ENCODE results near the gene PRMT9.
A peak's percentile ranks its signal among the peaks of the same experiment; 100 is the strongest.

PRMT9 gene

GRCh38 chr4:147617841-147618691 lies 65.9 kb downstream of the PRMT9 start:
- peak; percentile 17 for DNase-seq

GRCh38 chr4:147617173-147617840 lies 66.7 kb downstream of the PRMT9 start, which contains the start of gene TMEM184C:
TMEM184C (plus strand) TSS chr4:147617397; CDS start chr4:147617957, 560 bp downstream.
- DNase-seq: peak; percentile 98

GRCh38 chr4:147616849-147617172 lies 67.2 kb downstream of the PRMT9 start:
- no peak for DNase-seq

- no peak for DNase-seq
Measured at GRCh38 chr4:147610686-147611085, 73.3 kb downstream of the PRMT9 start.

- DNase-seq: no peak
Measured at GRCh38 chr4:147607471-147607870, 76.5 kb downstream of the PRMT9 start.

GRCh38 chr4:147605499-147605898 lies 78.5 kb downstream of the PRMT9 start:
- DNase-seq: no peak

- DNase-seq: no peak
Measured at GRCh38 chr4:147599769-147600168, 84.2 kb downstream of the PRMT9 start.

GRCh38 chr4:147599206-147599605 lies 84.8 kb downstream of the PRMT9 start:
- DNase-seq: no peak

- DNase-seq: no peak
Measured at GRCh38 chr4:147597561-147597960, 86.4 kb downstream of the PRMT9 start.

GRCh38 chr4:147596981-147597380 lies 87.0 kb downstream of the PRMT9 start:
- no peak for DNase-seq

GRCh38 chr4:147596377-147596776 lies 87.6 kb downstream of the PRMT9 start:
- DNase-seq: no peak

- DNase-seq: no peak
Measured at GRCh38 chr4:147594578-147594977, 89.4 kb downstream of the PRMT9 start.

- DNase-seq: no peak
Measured at GRCh38 chr4:147594107-147594506, 89.9 kb downstream of the PRMT9 start.

GRCh38 chr4:147591106-147591505 lies 92.9 kb downstream of the PRMT9 start:
- no peak for DNase-seq

- peak; percentile 41 for DNase-seq
Measured at GRCh38 chr4:147590249-147590920, 93.6 kb downstream of the PRMT9 start.

GRCh38 chr4:147589586-147589985 lies 94.4 kb downstream of the PRMT9 start:
- no peak for DNase-seq

All from CD4-positive, alpha-beta T cell treated with Interleukin-17A for 1 hour (primary cell).